CD4-positive, alpha-beta memory T cell (primary cell): ENCODE data around the gene PFN3. TPM values are rescaled to one million over a fixed set of nuclear protein-coding genes. Genes with fewer than 3 reads are reported as not detected.
A peak's percentile ranks its signal among the peaks of the same experiment; 100 is the strongest.

Source experiments
- CTCF ChIA-PET: fragments of 350-600 bp; sonication (Branson Sonifier 250); formaldehyde crosslinking; loops from one replicate; lab custom pipeline; 2021; ENCODE audit warnings: inconsistent platforms; ENCODE audit not compliant: partially characterized antibody; lab: Charles Lee
- POLR2A ChIA-PET: fragments of 350-600 bp; sonication (Branson Sonifier 250); formaldehyde crosslinking; loops from one replicate; lab custom pipeline; 2021; ENCODE audit not compliant: partially characterized antibody; lab: Charles Lee
- DNase-seq, 5 donors: peaks; one replicate each; pipeline versions ENCODE4 v3.0.0 to v3.0.0-alpha.2; 2020 to 2022; ENCODE audit warnings: mixed read lengths in 1 of 5
- H3K27ac ChIP-seq: one replicate; pipeline ENCODE4 v1.7.0; 2013; ENCODE audit warnings: low read depth, low read length
- H3K27me3 ChIP-seq: 2 replicates; pipeline ENCODE4 v1.7.0; 2013; ENCODE audit warnings: mild to moderate bottlenecking, low read length, moderate library complexity; ENCODE audit not compliant: insufficient read depth
- H3K36me3 ChIP-seq: 2 replicates; pipeline ENCODE4 v1.7.0; 2013; ENCODE audit warnings: mild to moderate bottlenecking, low read length, moderate library complexity; ENCODE audit not compliant: insufficient read depth
- H3K4me1 ChIP-seq: 2 replicates; pipeline ENCODE4 v1.7.0; 2013; ENCODE audit warnings: mild to moderate bottlenecking, low read length, moderate library complexity; ENCODE audit not compliant: insufficient read depth
- H3K4me3 ChIP-seq, 2 donors: one replicate each; pipeline ENCODE4 v1.7.0; 2013; ENCODE audit warnings: low read length in 2 of 2, mild to moderate bottlenecking in 1 of 2
- H3K9me3 ChIP-seq, 2 donors: one replicate each; pipeline ENCODE4 v1.7.0; 2013; ENCODE audit warnings: low read length in 2 of 2, control low read depth in 1 of 2; ENCODE audit not compliant: control insufficient read depth in 1 of 2
- H3K27ac Mint-ChIP-seq, 7 donors: one replicate each; pipeline ENCODE4 v1.8.0; 2020 to 2021; ENCODE audit warnings: mixed read lengths in 7 of 7, mild to moderate bottlenecking in 6 of 7, inconsistent platforms in 3 of 7, moderate library complexity in 3 of 7
- H3K27me3 Mint-ChIP-seq, 2 donors: one replicate each; pipeline ENCODE4 v1.8.0; 2020 to 2021; ENCODE audit warnings: mixed read lengths in 2 of 2
- H3K36me3 Mint-ChIP-seq, 2 donors: one replicate each; pipeline ENCODE4 v1.8.0; 2020 to 2021; ENCODE audit warnings: mixed read lengths in 2 of 2, inconsistent platforms in 1 of 2, mild to moderate bottlenecking in 1 of 2
- H3K4me1 Mint-ChIP-seq, 4 donors: one replicate each; pipeline ENCODE4 v1.8.0; 2020 to 2021; ENCODE audit warnings: mixed read lengths in 4 of 4, mild to moderate bottlenecking in 1 of 4
- H3K4me3 Mint-ChIP-seq, 8 donors: one replicate each; pipeline ENCODE4 v1.8.0; 2020 to 2021; ENCODE audit warnings: mixed read lengths in 8 of 8, mild to moderate bottlenecking in 7 of 8, moderate library complexity in 6 of 8, inconsistent platforms in 3 of 8
- H3K9me3 Mint-ChIP-seq, 8 donors: one replicate each; pipeline ENCODE4 v1.8.0; 2020 to 2021; ENCODE audit warnings: mixed read lengths in 8 of 8, mild to moderate bottlenecking in 5 of 8, inconsistent platforms in 3 of 8, moderate library complexity in 1 of 8
- intact Hi-C: fragments of 100-400 bp; cut with micrococcal nuclease; formaldehyde crosslinking; loops from one replicate; pipeline ENCODE4 v1.15.1; 2023
- polyA plus RNA-seq, 2 donors: library from polyadenylated mRNA; unstranded; fragments of 300-500 nt; fragmentation: Illumina TruSeq; gene quantifications; one replicate each; pipeline ENCODE4 v1.2.3, GENCODE V29; 2021
- total RNA-seq, 2 experiments: library from RNA; stranded (reverse); gene quantifications; one replicate each; pipeline ENCODE4 v1.2.3, GENCODE V29; 2021

The PFN3 gene
- total and polyA plus RNA-seq, 4 experiments from 2014 or later, result not detected

DNA sequence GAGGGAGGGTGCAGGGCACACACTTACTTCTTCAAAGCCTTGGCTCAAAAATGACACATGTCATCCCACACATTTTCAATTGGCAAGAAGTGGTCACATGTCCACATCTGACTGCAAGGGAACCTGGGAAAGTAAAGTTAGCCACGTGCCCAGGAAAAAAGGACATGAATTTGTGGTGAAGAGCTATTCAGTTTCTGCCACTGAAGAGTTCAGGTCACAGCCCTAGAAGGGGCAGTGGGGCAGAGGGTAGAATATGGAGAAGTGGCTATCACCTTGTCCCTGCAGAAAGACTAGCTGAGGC, 44.6 kb downstream of the PFN3 start:
- no peaks in the 10 kb centered on the region for H3K27me3 ChIP-seq

DNA sequence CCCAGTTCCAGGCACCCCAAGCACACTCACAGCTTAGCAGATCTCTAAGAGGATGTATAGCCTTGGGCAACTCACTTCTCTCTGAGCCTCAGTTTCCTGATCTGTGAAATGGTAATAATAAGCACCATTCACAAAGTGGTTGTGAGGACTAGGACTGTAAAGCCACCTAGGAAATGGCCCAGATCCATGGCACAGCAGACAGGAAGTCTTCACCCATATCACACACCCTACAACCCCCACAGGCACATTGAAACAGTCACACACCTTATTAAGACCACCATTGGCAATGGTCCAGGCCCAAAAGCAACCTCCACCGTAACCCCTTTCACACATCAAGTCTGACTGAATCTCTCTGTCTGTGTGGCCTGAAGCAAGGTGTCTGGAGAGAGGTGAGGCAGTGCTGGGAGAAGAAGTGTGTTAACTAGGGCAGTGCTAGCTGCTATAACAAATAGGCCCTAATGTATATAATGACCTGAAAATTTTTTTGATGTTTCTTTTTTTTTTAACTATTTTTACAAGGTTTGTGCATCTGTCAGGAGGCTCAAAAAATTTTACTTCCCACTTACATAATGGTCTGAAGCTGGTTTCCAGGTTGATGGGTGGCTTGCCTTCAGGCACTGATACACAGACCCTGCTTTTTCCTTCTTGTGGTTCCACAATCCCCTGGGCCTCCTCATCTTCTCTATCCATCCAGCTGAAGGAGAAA, 45.1 kb downstream of the PFN3 start:
- Mint-ChIP-seq H3K36me3 (peaks cover 7 to 31% of the 10 kb centered on the region in 2 donors), H3K4me1 (peaks cover 43 to 90% (median 67%) of the 10 kb centered on the region in 4 donors), H3K27me3 (no peaks in the 10 kb centered on the region), H3K27ac (peak overlapping the region in 4 of 7 donors; percentile 33 to 89 (median 36)), H3K4me3 (peak overlapping the region in 3 of 8 donors; percentile 13 to 65 (median 49)), H3K9me3 (peaks cover 0 to 3% (median under 1%) of the 10 kb centered on the region in 8 donors)
- ChIA-PET POLR2A (interaction anchor here (1.7 to 4.9 kb wide), 5 partner anchors 17 to 100 kb away, joined by 4 to 43 read pairs (median 22); partner anchors contain the start of gene PRR7), CTCF (interaction anchor here (1.3 to 8.7 kb wide), 5 partner anchors 15 to 48 kb away, joined by 5 to 90 read pairs (median 11); no protein-coding TSS in a partner anchor)
- H3K27me3 ChIP-seq, result no peaks in the 10 kb centered on the region
- DNase-seq, result no peak
- no peak overlapping the region for H3K27ac ChIP-seq
- intact Hi-C loops, result loop anchor here (5.0 kb wide), 1 partner anchor 37 kb away; no protein-coding TSS in a partner anchor
- no peaks in the 10 kb centered on the region for H3K36me3 ChIP-seq
- H3K4me3 ChIP-seq, result no peak overlapping the region
- no peaks in the 10 kb centered on the region for H3K9me3 ChIP-seq
- peaks cover 60% of the 10 kb centered on the region for H3K4me1 ChIP-seq

More for the DNA sequence above, 44.6 kb downstream of the PFN3 start:
- Histone ChIP-seq H3K27ac (no peak overlapping the region), H3K36me3 (no peaks in the 10 kb centered on the region), H3K9me3 (no peaks in the 10 kb centered on the region), H3K4me3 (no peak overlapping the region), H3K4me1 (peaks cover 60% of the 10 kb centered on the region)
- intact Hi-C loops, result loop anchor here (5.0 kb wide), 1 partner anchor 36 kb away; no protein-coding TSS in a partner anchor
- H3K27ac Mint-ChIP-seq, result peak overlapping the region in 3 of 7 donors; percentile 37 to 97 (median 89)
- DNase-seq, result no peak
- ChIA-PET POLR2A (interaction anchor here (1.0 to 4.9 kb wide), 7 partner anchors 16 to 99 kb away, joined by 4 to 43 read pairs (median 18); partner anchors contain the start of gene PRR7), CTCF (interaction anchor here (1.3 to 8.7 kb wide), 5 partner anchors 14 to 100 kb away, joined by 5 to 90 read pairs (median 7); no protein-coding TSS in a partner anchor)
- peaks cover 0 to 3% (median under 1%) of the 10 kb centered on the region in 8 donors for H3K9me3 Mint-ChIP-seq
- peaks cover 41 to 89% (median 65%) of the 10 kb centered on the region in 4 donors for H3K4me1 Mint-ChIP-seq
- no peaks in the 10 kb centered on the region for H3K27me3 Mint-ChIP-seq
- H3K36me3 Mint-ChIP-seq, result peaks cover 7 to 28% of the 10 kb centered on the region in 2 donors
- peak overlapping the region in 1 of 8 donors; percentile 13 for H3K4me3 Mint-ChIP-seq

DNA sequence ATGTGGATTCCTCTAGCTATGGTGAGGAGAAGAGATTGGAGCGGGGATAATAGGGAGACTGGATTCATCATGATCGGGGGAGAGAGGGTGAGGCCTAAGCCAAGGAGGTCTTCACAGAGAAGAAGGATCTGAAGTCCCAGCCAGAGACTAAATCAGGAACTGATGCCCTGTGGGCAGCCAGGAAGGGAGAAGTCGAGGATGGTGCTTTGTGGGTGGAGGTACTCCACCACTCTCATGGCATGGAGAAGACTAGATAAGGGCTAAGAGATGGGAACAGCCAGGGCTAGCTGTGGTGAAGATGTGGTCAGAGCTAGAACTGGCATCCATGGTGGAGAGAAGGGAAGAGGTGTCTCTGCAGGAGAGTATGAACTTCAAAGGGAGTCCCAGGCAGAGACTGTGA, 45.8 kb downstream of the PFN3 start:
- Mint-ChIP-seq H3K9me3 (peaks cover 0 to 3% (median under 1%) of the 10 kb centered on the region in 8 donors), H3K4me3 (peak overlapping the region in 5 of 8 donors; percentile 18 to 48 (median 40)), H3K27me3 (no peaks in the 10 kb centered on the region), H3K27ac (peak overlapping the region in 4 of 7 donors; percentile 33 to 69 (median 62)), H3K4me1 (peaks cover 42 to 90% (median 67%) of the 10 kb centered on the region in 4 donors), H3K36me3 (peaks cover 6 to 29% of the 10 kb centered on the region in 2 donors)
- Histone ChIP-seq H3K9me3 (no peaks in the 10 kb centered on the region), H3K4me3 (no peak overlapping the region), H3K27ac (no peak overlapping the region), H3K27me3 (no peaks in the 10 kb centered on the region), H3K4me1 (peaks cover 60% of the 10 kb centered on the region), H3K36me3 (peaks cover 3% of the 10 kb centered on the region)
- ChIA-PET CTCF (interaction anchor here (5.2 to 8.7 kb wide), 2 partner anchors 15 to 49 kb away, joined by 32 to 90 read pairs; no protein-coding TSS in a partner anchor), POLR2A (interaction anchor here (1.7 to 4.9 kb wide), 4 partner anchors 35 to 100 kb away, joined by 4 to 34 read pairs (median 20); partner anchors contain the start of gene PRR7)
- peak in 1 of 5 donors; percentile 15 for DNase-seq
- intact Hi-C loops, result loop anchor here (5.0 kb wide), 1 partner anchor 38 kb away; no protein-coding TSS in a partner anchor

DNA sequence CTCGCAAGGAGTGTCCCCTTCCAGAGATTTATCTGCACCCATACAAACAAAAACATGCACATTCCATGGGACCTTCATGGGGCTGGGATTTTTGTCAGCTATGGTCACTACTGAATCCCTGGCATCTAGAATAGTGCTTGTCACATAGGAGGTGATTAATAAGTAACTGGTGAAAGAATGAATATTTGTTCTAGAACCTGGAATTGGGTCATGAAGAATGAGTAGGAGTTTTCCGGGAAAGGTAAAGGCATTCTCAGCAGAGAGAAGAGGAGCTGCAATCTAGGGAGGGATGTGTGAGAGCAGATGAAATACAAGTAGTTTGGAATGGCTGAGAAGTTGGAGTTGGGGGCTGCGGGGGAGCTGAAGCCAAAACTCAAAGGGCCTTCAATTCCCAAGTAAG, 46.2 kb downstream of the PFN3 start:
- Histone ChIP-seq H3K36me3 (peaks cover 7% of the 10 kb centered on the region), H3K27me3 (no peaks in the 10 kb centered on the region), H3K4me1 (peaks cover 60% of the 10 kb centered on the region), H3K27ac (no peak overlapping the region), H3K9me3 (no peaks in the 10 kb centered on the region), H3K4me3 (no peak overlapping the region)
- peak overlapping the region in 2 of 8 donors; percentile 40 to 48 for H3K4me3 Mint-ChIP-seq
- H3K9me3 Mint-ChIP-seq, result peaks cover 0 to 3% (median under 1%) of the 10 kb centered on the region in 8 donors
- POLR2A ChIA-PET, result interaction anchor here (1.7 to 4.9 kb wide), 3 partner anchors 75 to 101 kb away, joined by 4 to 22 read pairs (median 18); partner anchors contain the start of gene PRR7
- H3K36me3 Mint-ChIP-seq, result peaks cover 5 to 31% of the 10 kb centered on the region in 2 donors
- H3K4me1 Mint-ChIP-seq, result peaks cover 45 to 90% (median 66%) of the 10 kb centered on the region in 4 donors
- CTCF ChIA-PET, result interaction anchor here (0.7 to 8.7 kb wide), 3 partner anchors 16 to 215 kb away, joined by 3 to 90 read pairs (median 32); no protein-coding TSS in a partner anchor
- H3K27ac Mint-ChIP-seq, result peak overlapping the region in 2 of 7 donors; percentile 47 to 57
- intact Hi-C loops, result no loop called here
- H3K27me3 Mint-ChIP-seq, result no peaks in the 10 kb centered on the region
- DNase-seq, result no peak

DNA sequence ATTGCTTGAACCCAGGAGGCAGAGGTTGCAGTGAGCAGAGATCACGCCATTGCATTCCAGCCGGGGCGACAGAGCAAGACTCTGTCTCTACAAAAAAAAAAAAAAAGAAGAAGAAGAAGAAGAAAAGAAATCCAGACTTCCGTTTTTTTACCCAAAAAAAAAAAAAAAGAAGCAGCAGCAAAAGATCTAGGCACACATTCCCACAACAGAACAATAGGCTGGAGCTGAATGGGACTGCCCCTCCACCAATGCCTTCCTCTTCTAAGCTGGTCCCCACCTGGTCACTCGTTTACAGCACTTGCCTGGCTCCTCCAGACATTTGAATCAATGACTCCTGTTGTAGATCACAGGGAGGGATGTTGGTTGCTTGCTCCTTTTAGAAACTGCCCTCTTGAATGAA, 47.4 kb downstream of the PFN3 start:
- H3K4me1 ChIP-seq, result peaks cover 59% of the 10 kb centered on the region
- H3K36me3 ChIP-seq, result peaks cover 13% of the 10 kb centered on the region
- ChIA-PET POLR2A (interaction anchor here (0.9 to 3.6 kb wide), 2 partner anchors 8 to 37 kb away, joined by 3 to 39 read pairs; no protein-coding TSS in a partner anchor), CTCF (interaction anchor here (0.9 to 5.2 kb wide), 5 partner anchors 16 to 102 kb away, joined by 4 to 32 read pairs (median 13); no protein-coding TSS in a partner anchor)
- Mint-ChIP-seq H3K4me3 (peak overlapping the region in 5 of 8 donors; percentile 10 to 30 (median 25)), H3K27ac (peak overlapping the region in 2 of 7 donors; percentile 16 to 68), H3K9me3 (peaks cover 0 to 3% (median under 1%) of the 10 kb centered on the region in 8 donors), H3K4me1 (peaks cover 43 to 83% (median 64%) of the 10 kb centered on the region in 4 donors), H3K36me3 (peaks cover 9 to 27% of the 10 kb centered on the region in 2 donors), H3K27me3 (no peaks in the 10 kb centered on the region)
- no peaks in the 10 kb centered on the region for H3K27me3 ChIP-seq
- no peak overlapping the region for H3K4me3 ChIP-seq
- intact Hi-C loops, result no loop called here
- H3K9me3 ChIP-seq, result no peaks in the 10 kb centered on the region
- no peak for DNase-seq
- H3K27ac ChIP-seq, result no peak overlapping the region

DNA sequence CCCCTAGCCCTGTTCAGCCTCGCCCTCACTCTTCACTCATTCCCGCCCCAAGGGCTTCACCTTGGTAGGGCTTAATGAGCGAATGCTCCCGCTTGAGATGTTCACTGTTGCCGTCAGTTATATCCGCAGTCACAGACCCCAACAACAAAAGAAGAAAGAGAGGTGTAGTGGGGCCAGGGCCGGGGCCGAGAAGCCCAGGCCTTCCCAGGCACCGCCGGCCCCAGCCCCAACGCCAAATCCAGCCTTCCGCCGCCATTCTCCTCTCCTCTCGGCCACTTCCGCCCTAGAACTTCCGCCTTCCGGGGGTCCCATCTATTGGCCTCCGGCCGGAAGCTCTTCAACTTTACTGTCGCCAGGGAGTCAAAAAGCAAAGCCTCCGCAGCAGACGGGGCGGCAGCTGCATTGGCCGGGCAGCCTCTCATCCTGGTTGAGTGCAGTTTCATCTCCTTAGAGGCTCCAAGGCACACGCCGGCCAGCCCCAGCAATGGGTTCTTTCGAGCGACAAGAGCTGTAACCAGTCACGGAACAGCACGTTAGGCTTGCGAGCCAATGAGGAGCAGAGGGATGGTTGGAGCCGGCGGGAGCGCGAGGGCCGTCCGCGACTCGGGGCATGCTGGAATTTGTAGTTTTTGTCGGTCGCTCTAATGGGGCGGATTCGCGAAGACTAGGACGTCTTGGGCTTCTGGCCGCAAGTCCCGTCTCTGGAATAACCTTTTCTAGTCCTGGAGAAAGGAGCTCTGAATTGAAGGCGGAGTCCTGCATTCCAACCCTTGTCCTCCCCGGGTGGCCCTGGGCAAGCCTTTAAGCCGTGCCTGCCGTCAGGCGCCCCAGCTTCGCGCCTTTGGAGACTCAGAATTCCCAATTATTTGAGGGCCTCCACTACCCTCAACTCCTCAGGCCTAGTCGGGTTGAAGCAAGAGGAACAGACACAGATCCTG, 48.8 kb downstream of the PFN3 start, which contains the start of gene LMAN2:
TSS of gene LMAN2 (minus strand) at position 277 of the 938 bp plus-strand sequence. CDS start at position 256, 21 bp downstream.
- Mint-ChIP-seq H3K9me3 (peaks cover 0 to 2% (median 0%) of the 10 kb centered on the region in 8 donors), H3K4me1 (peaks cover 42 to 81% (median 63%) of the 10 kb centered on the region in 4 donors), H3K36me3 (peaks cover 9 to 35% of the 10 kb centered on the region in 2 donors), H3K4me3 (peak within 1 kb of the TSS; percentile 91 to 100 (median 97)), H3K27ac (peak within 1 kb of the TSS; percentile 97 to 100 (median 99)), H3K27me3 (no peaks in the 10 kb centered on the region)
- Histone ChIP-seq H3K36me3 (peaks cover 18% of the 10 kb centered on the region), H3K4me3 (peak within 1 kb of the TSS; percentile 91 to 99), H3K4me1 (peaks cover 62% of the 10 kb centered on the region), H3K9me3 (no peaks in the 10 kb centered on the region), H3K27ac (peak within 1 kb of the TSS; percentile 93), H3K27me3 (no peaks in the 10 kb centered on the region)
- DNase-seq, result peak; percentile 93 to 95 (median 94)
- POLR2A ChIA-PET, result interaction anchor here (0.8 to 3.6 kb wide), 23 partner anchors 9 to 248 kb away, joined by 3 to 52 read pairs (median 5); partner anchors contain the start of genes B4GALT7, DDX41, MXD3 and PRELID1
- intact Hi-C loops, result loop anchor here (1.0 to 2.0 kb wide), 3 partner anchors 39 to 241 kb away; partner anchors contain the start of gene TMED9
- CTCF ChIA-PET, result interaction anchor here (0.8 to 5.2 kb wide), 9 partner anchors 10 to 104 kb away, joined by 3 to 32 read pairs (median 11); no protein-coding TSS in a partner anchor
